Muscle layer of duodenum (tissue), 2 donors: Measurements from ENCODE around the gene TMEM235.

Experiments used
- H3K27ac ChIP-seq: one replicate; pipeline ENCODE4 v1.7.0; 2013; ENCODE audit warnings: mild to moderate bottlenecking, low read length
- H3K27me3 ChIP-seq: one replicate; pipeline ENCODE4 v1.7.0; 2013; ENCODE audit warnings: low read depth, mild to moderate bottlenecking, control low read depth, low read length
- H3K36me3 ChIP-seq, 2 donors: one replicate each; pipeline ENCODE4 v1.7.0; 2013; ENCODE audit warnings: low read length in 2 of 2, control low read depth in 1 of 2, mild to moderate bottlenecking in 1 of 2; ENCODE audit not compliant: insufficient read depth in 2 of 2, control insufficient read depth in 1 of 2
- H3K4me1 ChIP-seq, 2 donors: one replicate each; pipeline ENCODE4 v1.7.0; 2013; ENCODE audit warnings: low read length in 2 of 2, mild to moderate bottlenecking in 2 of 2, control low read depth in 1 of 2, moderate library complexity in 1 of 2; ENCODE audit not compliant: insufficient read depth in 2 of 2, control insufficient read depth in 1 of 2
- H3K4me3 ChIP-seq, 2 donors: one replicate each; pipeline ENCODE4 v1.7.0; 2013; ENCODE audit warnings: low read length in 2 of 2, low read depth in 1 of 2, mild to moderate bottlenecking in 1 of 2
- H3K9me3 ChIP-seq, 2 donors: one replicate each; pipeline ENCODE4 v1.7.0; 2013; ENCODE audit warnings: low read length in 2 of 2, control low read depth in 1 of 2, mild to moderate bottlenecking in 1 of 2; ENCODE audit not compliant: control insufficient read depth in 1 of 2
- donor health status: healthy.

Gene TMEM235

DNA sequence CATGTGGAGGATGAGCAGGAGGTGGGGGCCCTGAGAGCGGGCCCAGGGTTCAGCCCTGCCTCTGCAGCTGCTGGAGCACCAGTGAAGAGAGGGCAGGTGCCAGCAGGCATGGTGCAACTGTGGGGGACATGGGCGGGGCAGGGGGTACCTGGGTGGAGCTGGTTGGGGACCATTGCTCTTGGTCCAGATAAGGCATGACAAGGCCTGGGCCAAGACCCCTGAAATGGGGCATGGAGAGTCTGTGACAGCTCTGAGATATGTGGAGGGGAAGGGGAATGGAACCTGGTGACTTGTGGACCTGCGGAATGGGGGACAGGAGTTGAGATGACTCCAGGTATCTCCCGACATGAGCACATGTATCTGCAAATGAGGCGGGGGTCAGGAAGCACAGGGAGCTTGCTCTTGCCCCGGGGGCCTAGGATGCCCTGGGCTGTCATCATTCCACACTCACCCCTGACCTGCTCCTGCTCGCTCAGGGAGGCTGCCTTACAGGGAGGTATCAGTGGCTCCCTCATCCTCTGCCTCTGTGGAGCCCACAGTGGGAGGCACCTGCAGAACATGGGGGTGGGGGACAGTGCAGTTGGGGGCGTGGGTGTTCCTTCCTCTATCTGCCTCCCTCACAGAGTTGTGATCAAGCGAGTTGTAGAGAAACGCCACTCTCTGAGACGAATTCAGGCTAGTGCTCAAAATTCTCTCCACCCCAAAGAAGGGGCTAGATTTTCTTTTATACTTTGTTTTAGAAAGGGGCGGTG lies 40.2 kb downstream of the TMEM235 start:
- Histone ChIP-seq H3K4me3 (no peak overlapping the region), H3K4me1 (peaks cover 5 to 7% of the 10 kb centered on the region in 2 donors), H3K36me3 (no peaks in the 10 kb centered on the region), H3K27me3 (peaks cover 9% of the 10 kb centered on the region), H3K9me3 (no peaks in the 10 kb centered on the region), H3K27ac (no peak overlapping the region)

DNA sequence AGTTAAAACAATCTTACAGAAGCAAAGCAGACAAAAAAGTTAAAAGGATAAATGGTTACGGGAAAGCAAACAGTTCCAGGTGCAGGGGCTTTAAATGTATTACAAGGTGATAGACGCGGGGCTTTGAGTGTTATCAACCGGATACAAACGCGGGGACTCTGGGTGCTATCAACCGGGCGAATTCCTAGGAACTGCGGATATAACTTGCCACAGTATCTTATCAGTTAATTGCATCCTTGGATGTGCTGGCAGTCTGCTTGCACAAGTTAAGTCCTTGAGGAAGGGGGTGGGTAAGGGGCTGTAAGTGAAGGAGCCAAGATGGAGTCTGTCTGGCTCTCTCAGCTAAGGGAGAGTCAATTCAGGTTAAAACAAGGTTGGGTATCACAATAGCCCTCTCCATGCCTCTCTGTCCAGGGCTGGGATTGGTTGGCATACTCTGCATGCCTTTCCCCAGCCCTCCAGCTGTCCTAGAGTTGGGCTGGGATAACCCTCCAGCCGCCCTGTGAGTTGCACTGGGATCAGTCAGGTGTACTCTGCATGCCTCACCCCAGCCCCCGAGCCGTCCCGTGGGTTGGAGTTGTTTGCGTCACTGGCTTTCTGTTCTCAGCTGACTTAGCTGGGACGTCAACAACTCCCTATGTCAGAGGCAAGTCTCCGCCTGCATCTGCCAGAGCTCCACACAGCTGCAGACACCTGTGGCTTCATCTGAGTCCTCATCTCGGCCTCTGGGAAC lies 40.9 kb downstream of the TMEM235 start:
- Histone ChIP-seq H3K27me3 (peaks cover 9% of the 10 kb centered on the region), H3K4me1 (peaks cover 5 to 7% of the 10 kb centered on the region in 2 donors), H3K9me3 (no peaks in the 10 kb centered on the region), H3K27ac (no peak overlapping the region), H3K36me3 (no peaks in the 10 kb centered on the region), H3K4me3 (no peak overlapping the region)

- peaks cover 9% of the 10 kb centered on the region for H3K27me3 ChIP-seq
Measured at GRCh38 chr17:78272914-78273258, 41.5 kb downstream of the TMEM235 start.

DNA sequence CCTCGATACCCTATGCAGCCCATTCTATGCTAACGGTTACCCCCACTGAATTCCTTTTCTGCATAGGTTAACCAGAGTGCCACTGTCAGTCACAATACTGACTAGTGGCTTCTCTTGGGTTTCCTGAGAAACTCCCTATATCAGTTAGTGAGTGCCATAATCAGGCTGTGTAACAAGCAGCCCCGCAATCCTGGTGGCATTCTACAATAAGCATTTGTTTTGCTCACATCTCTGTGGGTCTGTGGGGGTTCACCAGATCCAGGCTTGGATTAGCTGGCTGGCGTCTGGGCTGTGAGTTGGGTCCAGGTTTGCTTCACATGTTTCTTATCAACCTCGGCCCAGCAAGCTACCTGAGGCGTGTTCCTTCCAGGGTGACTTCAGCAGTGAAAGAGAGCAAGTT lies 42.4 kb downstream of the TMEM235 start:
- no peaks in the 10 kb centered on the region for H3K36me3 ChIP-seq
- peaks cover 9% of the 10 kb centered on the region for H3K27me3 ChIP-seq
- no peaks in the 10 kb centered on the region for H3K9me3 ChIP-seq
- no peak overlapping the region for H3K4me3 ChIP-seq
- H3K4me1 ChIP-seq = peaks cover 5 to 7% of the 10 kb centered on the region in 2 donors
- no peak overlapping the region for H3K27ac ChIP-seq

More at GRCh38 chr17:78272914-78273258, 41.5 kb downstream of the TMEM235 start:
- Histone ChIP-seq H3K27ac (no peak overlapping the region), H3K4me1 (peaks cover 5 to 7% of the 10 kb centered on the region in 2 donors), H3K9me3 (no peaks in the 10 kb centered on the region), H3K4me3 (no peak overlapping the region), H3K36me3 (no peaks in the 10 kb centered on the region)

DNA sequence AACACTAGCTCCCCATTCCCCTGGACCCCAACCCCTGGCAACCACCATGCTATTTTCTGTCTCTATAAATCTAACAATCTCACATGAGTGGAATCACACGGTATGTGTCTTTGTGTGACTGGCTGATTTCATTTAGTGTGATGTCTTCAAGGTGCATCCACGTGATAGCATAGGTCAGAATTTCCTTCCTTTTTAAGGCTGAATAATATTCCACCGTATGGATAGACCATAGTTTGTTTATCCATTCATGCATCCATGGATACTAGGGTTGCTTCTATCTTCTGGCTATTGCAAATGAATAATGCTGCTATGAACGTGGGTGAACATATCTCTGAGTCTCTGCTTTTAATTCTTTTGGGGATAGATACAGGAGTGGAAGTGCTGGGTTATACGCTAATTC lies 43.9 kb downstream of the TMEM235 start:
- H3K27ac ChIP-seq = no peak overlapping the region
- H3K36me3 ChIP-seq = no peaks in the 10 kb centered on the region
- no peaks in the 10 kb centered on the region for H3K9me3 ChIP-seq
- no peak overlapping the region for H3K4me3 ChIP-seq
- no peaks in the 10 kb centered on the region for H3K4me1 ChIP-seq
- peaks cover 9% of the 10 kb centered on the region for H3K27me3 ChIP-seq

DNA sequence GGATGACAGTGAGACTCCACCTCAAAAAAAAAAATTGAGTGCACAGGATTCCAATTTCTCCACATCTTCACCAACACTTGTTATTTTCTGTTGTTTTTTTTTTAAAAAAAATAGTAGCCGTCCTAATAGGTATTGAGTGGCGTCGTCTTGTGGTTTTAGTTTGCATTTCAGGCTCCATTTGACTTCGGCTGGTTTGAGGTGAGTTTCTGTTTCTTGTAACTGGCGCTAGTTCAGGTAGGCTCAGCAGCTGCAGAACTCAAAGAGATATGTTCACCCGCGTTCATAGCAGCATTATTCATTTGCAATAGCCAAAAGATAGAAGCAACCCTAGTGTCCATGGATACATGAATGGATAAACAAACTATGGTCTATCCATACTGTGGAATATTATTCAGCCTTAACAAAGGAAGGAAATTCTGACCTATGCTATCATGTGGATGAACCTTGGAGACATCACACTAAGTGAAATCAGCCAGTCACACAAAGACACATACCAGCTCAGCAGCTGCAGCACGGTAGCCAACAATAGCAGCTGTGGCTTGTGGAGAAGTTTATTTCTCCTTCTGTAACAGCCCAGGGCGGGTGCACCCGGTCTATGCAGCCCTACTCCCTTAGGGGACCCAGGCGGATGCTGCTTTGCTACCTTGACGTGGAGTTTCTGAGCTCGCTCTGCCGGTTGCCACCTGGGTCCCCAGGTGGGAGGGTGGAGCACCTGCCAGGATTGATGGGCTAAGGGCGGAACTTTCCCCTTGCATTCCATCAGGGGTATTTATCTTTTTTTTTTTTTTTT lies 44.9 kb downstream of the TMEM235 start:
- Histone ChIP-seq H3K36me3 (no peaks in the 10 kb centered on the region), H3K4me3 (no peak overlapping the region), H3K9me3 (no peaks in the 10 kb centered on the region), H3K27ac (no peak overlapping the region), H3K4me1 (no peaks in the 10 kb centered on the region), H3K27me3 (peaks cover 8% of the 10 kb centered on the region)

DNA sequence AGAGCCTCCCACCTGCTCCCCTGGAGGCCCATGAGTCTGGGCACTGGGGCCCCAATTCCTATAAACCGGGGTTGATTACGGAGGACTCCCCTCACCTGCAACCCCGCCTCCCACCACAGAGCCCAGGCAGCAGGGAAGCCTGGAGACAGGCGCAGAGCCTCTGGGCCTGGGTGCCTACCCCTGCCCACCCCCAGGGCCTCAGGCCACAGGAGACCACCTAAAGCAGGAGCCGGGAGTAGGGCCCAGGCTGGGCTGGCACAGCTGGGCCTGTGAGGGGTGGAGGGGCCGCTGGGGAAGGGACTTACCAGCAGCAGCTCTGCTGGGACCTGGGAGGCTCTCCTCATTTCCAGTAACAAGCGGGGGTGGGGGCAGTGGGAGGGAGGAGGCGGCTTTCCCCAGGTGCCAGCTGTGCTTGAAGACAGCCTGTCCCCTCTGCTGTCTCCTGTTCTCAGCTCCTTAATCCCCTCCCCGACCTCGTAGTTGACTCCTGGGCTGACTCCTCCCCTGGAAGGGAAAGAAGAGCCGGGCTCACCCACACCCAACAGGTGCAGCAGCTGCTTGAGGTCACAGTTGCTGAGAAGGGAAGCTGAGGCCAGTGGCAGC lies 46.8 kb downstream of the TMEM235 start:
- H3K4me3 ChIP-seq = no peak overlapping the region
- no peaks in the 10 kb centered on the region for H3K9me3 ChIP-seq
- H3K27me3 ChIP-seq = no peaks in the 10 kb centered on the region
- H3K36me3 ChIP-seq = no peaks in the 10 kb centered on the region
- peak overlapping the region; percentile 8 for H3K27ac ChIP-seq
- H3K4me1 ChIP-seq = no peaks in the 10 kb centered on the region

DNA sequence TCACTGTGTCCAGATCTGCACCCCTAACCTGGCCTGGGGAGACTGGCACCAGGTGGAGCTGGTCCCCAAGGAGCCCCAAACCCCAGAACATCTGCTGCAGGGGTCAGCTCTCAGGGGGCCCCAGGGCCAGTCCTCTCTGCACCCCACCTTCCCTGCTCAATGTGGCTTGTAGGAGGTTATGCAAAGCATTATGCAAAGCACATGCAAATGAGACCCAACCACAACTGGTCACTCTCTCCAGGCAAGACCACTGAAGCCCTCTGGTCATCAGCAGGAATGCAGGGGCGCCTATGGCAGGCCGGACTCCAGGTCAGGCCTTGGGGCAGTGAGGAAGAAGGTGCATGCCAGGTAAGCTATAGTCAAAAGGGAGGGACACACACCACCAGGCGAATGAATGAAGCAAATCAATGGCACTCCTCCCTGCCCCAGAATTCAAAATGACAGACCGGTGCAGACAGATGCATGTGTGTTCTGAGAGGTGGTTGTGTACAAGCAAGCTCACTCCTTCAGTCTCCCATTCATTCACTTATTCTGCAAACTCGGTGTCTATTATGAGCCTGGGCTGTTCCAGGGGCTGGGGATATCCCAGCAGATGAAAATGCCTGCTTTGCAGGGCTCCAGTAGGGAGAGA lies 48.0 kb downstream of the TMEM235 start:
- Histone ChIP-seq H3K9me3 (no peaks in the 10 kb centered on the region), H3K4me3 (no peak overlapping the region), H3K36me3 (no peaks in the 10 kb centered on the region), H3K27me3 (no peaks in the 10 kb centered on the region), H3K4me1 (no peaks in the 10 kb centered on the region), H3K27ac (no peak overlapping the region)

DNA sequence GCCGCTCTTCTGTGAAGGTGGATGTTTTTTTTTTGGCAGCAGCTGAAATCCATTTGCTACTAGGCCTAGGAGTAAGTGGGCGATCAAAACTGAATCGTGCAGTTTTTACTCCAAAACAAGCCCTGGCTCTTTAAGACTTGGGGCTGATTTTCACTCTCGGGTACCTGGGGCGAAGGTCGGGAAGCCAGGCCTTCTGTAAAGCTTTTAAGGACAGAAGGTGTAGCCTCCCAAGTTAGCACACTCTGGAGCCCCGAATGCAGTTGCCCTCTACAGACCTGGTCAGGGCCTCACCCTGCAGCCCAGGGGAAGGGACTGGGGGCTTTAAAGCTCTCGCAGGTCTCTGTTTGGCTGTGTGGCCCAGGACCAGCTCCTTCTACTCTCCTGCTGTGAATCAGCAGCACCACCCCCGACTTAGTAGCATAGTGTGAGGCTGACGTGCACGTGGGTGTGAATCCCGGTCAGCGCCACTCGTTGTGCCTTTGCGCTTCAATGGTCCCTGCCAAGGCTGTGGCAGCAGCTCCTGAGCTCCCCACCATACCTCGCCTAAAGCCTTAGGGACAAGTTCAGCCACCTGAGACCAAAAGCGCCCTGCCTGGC lies 49.9 kb downstream of the TMEM235 start:
- H3K36me3 ChIP-seq = no peaks in the 10 kb centered on the region

GRCh38 chr17:78284146-78284545 lies 52.7 kb downstream of the TMEM235 start:
- Histone ChIP-seq H3K36me3 (no peaks in the 10 kb centered on the region), H3K4me1 (no peaks in the 10 kb centered on the region), H3K27me3 (no peaks in the 10 kb centered on the region), H3K4me3 (no peak overlapping the region), H3K9me3 (no peaks in the 10 kb centered on the region), H3K27ac (no peak overlapping the region)

More for the DNA sequence above, 49.9 kb downstream of the TMEM235 start:
- Histone ChIP-seq H3K9me3 (no peaks in the 10 kb centered on the region), H3K27me3 (no peaks in the 10 kb centered on the region), H3K4me1 (no peaks in the 10 kb centered on the region), H3K27ac (no peak overlapping the region), H3K4me3 (no peak overlapping the region)
